NCI-H2107 treated with DMSO at 0.1 percent for 48 hours (cell line): ENCODE results near the gene COLGALT1.

ENCODE experiments used
- DNase-seq: peaks from one replicate; lab custom pipeline; 2025; ENCODE audit not compliant: unreplicated experiment; lab: John Stamatoyannopoulos, UW

Gene COLGALT1

GRCh38 chr19:17618281-17618903 lies 62.9 kb downstream of the COLGALT1 start:
- no peak for DNase-seq

GRCh38 chr19:17618936-17619335 lies 63.5 kb downstream of the COLGALT1 start:
- no peak for DNase-seq

DNA sequence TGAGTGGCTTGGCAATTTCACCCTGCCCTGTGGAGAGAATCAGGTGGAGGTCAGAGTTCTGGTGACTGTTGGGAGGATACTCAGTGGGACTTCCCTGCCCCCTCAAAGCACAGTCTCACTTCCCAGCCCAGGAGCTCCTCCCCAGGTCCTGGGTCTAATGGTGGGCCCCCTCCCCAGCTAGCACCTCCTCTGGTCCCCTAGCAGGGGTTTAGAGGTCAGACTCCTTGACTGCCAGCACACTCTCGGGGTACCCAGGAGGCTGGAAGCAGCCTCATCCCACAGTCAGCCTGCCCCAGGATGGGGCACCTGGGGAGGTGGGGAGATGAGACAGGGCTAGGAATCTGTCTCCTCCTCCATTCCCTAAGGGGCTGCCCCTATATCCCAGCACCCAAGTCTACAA lies 65.2 kb downstream of the COLGALT1 start:
- no peak for DNase-seq

GRCh38 chr19:17623224-17623935 lies 67.9 kb downstream of the COLGALT1 start:
- DNase-seq = no peak

- no peak for DNase-seq
Observed at GRCh38 chr19:17624314-17624991, 69.0 kb downstream of the COLGALT1 start.

GRCh38 chr19:17625043-17625442 lies 69.6 kb downstream of the COLGALT1 start:
- DNase-seq = no peak

DNA sequence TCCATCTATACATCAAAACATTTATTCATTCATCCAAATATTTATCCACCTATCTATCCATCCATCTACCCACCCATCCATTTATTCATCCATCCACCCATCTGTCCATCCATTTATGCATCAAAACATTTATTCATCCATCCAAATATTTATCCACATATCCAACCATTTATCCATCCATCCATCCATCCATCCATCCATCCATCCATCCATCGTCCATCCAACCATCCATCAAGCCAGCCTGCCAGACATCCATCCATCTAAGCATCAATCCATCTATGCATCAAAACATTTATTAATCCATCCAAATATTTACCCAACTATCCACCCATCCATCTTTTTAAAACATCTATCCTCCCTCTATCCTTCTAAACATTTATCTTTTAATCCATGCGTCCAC lies 70.5 kb downstream of the COLGALT1 start:
- DNase-seq = no peak

GRCh38 chr19:17626456-17627015 lies 71.1 kb downstream of the COLGALT1 start:
- DNase-seq = no peak

GRCh38 chr19:17627161-17627560 lies 71.7 kb downstream of the COLGALT1 start:
- DNase-seq = no peak

DNA sequence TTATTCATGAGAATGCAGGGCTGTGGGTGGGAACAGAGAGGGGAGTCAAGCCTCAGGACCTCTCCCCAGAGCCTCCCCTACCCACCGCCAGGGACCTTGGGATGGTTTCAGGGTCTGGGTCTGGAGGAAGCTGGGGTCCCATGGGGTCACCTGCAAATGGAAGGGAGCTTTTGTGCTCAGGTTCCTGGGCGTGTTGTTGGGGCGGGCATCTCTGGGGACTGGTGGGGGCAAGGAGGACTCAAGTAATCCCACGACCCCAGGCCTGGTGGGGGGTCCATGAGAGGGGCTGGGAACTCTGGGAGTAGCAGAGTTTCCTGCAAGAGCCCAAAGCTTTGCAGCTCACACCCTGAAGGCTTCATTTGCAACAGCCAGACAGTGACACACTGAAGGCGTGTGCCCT lies 72.5 kb downstream of the COLGALT1 start:
- no peak for DNase-seq

- DNase-seq = no peak
Observed at GRCh38 chr19:17629760-17630159, 74.3 kb downstream of the COLGALT1 start.

DNA sequence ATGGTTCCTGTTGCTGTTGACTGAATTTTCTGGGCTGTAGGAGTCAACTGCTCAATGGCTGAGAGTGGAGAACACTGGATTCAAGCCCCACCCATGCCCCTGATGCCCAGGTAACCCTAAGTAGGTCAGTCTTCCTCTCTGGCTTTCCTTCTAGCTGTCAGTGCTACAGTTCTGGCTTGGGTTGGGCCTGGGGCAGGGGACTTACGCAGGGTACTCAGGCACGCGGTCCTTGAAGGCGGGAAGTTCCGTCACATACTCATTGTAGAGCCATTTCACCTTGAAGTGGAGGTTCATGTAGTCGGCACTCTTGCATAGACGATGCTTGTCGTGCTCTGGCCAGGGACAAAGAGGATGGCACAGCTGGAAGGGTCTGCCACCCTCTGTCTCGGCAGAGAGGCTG lies 77.1 kb downstream of the COLGALT1 start:
- DNase-seq = no peak
